IMR-90 (cell line): ENCODE data around the gene DIPK1A. TPM values are rescaled to one million over a fixed set of nuclear protein-coding genes. Genes with fewer than 3 reads are reported as not detected.

Source experiments
- ATAC-seq: fragments of 200-7000 bp; cut with Tn5 transposase; 2 replicates; pipeline ENCODE4 v1.9.1; 2020; ENCODE audit warnings: low read depth, mild to moderate bottlenecking, moderate library complexity
- BruUV-seq: library from RNA; stranded (reverse); fragments of 400-500 nt; replicated peaks from 2 replicates; lab custom pipeline; 2021; lab: Mats Ljungman, UMichigan
- CTCF ChIA-PET: fragments of 300-600 bp; formaldehyde crosslinking; extraction: SDS; loops from one replicate; lab custom pipeline; 2021; ENCODE audit warnings: antibody characterized with exemption; lab: Yijun Ruan, JAX
- POLR2A ChIA-PET: fragments of 300-600 bp; sonication (Branson Sonifier 250); formaldehyde crosslinking; loops from one replicate; lab custom pipeline; 2022; ENCODE audit warnings: antibody characterized with exemption; ENCODE audit not compliant: unreplicated experiment; lab: Charles Lee
- DNase-seq: peaks from one replicate; pipeline ENCODE4 v3.0.0; 2013
- H2AFZ ChIP-seq: replicated peaks from 2 replicates; pipeline ENCODE3; 2013; ENCODE audit warnings: low read length, mild to moderate bottlenecking; ENCODE audit not compliant: poor library complexity
- H2AK5ac ChIP-seq: 2 replicates; pipeline ENCODE4 v1.6.1; 2013; ENCODE audit warnings: low read depth, low read length, inconsistent platforms
- H2AK9ac ChIP-seq: replicated peaks from 2 replicates; pipeline ENCODE3; 2013; ENCODE audit warnings: mild to moderate bottlenecking, low read depth, low read length, moderate library complexity; ENCODE audit not compliant: poor library complexity
- H2BK120ac ChIP-seq: 2 replicates; pipeline ENCODE4 v1.6.1; 2013; ENCODE audit warnings: low read depth, low read length, inconsistent platforms
- H2BK15ac ChIP-seq: 3 replicates; pipeline ENCODE4 v1.6.1; 2013; ENCODE audit warnings: low read depth, low read length, inconsistent platforms
- H2BK20ac ChIP-seq: 2 replicates; pipeline ENCODE4 v1.6.1; 2013; ENCODE audit warnings: low read depth, mild to moderate bottlenecking, inconsistent platforms, low read length, moderate library complexity
- H2BK5ac ChIP-seq: 2 replicates; pipeline ENCODE4 v1.6.1; 2013; ENCODE audit warnings: mild to moderate bottlenecking, low read depth, low read length, inconsistent platforms; ENCODE audit not compliant: poor library complexity, severe bottlenecking
- H3K14ac ChIP-seq: replicated peaks from 2 replicates; pipeline ENCODE4 v1.6.1; 2013; ENCODE audit warnings: low read depth, low read length, inconsistent platforms
- H3K18ac ChIP-seq: 2 replicates; pipeline ENCODE4 v1.6.1; 2013; ENCODE audit warnings: low read depth, low read length, control low read depth
- H3K23ac ChIP-seq: 2 replicates; pipeline ENCODE4 v1.6.1; 2013; ENCODE audit warnings: low read depth, low read length, inconsistent platforms
- H3K27ac ChIP-seq: 2 replicates; pipeline ENCODE4 v1.5.1; 2013; ENCODE audit warnings: mild to moderate bottlenecking, control low read depth, low read length; ENCODE audit not compliant: insufficient read depth
- H3K27me3 ChIP-seq: 2 replicates; pipeline ENCODE4 v1.6.1; 2013; ENCODE audit warnings: low read length; ENCODE audit not compliant: control insufficient read depth, insufficient read depth
- H3K36me3 ChIP-seq: 2 replicates; pipeline ENCODE4 v1.6.1; 2013; ENCODE audit warnings: low read length, mixed read lengths; ENCODE audit not compliant: control insufficient read depth, insufficient read depth
- H3K4ac ChIP-seq: 2 replicates; pipeline ENCODE4 v1.6.1; 2013; ENCODE audit warnings: low read depth, low read length, inconsistent platforms
- H3K4me1 ChIP-seq: 2 replicates; pipeline ENCODE4 v1.6.1; 2013; ENCODE audit warnings: low read length, mixed read lengths; ENCODE audit not compliant: control insufficient read depth, insufficient read depth
- H3K4me2 ChIP-seq: 2 replicates; pipeline ENCODE4 v1.6.1; 2013; ENCODE audit warnings: low read depth, mild to moderate bottlenecking, control low read depth, low read length, moderate library complexity
- H3K4me3 ChIP-seq: 2 replicates; pipeline ENCODE4 v1.5.1; 2013; ENCODE audit warnings: low read depth, mild to moderate bottlenecking, control low read depth, low read length, moderate library complexity; ENCODE audit not compliant: insufficient read depth
- H3K56ac ChIP-seq: 2 replicates; pipeline ENCODE4 v1.6.1; 2013; ENCODE audit warnings: low read length, inconsistent platforms; ENCODE audit not compliant: insufficient read depth; ENCODE audit errors: extremely low read depth
- H3K79me1 ChIP-seq, 2 experiments: 2 replicates each; pipeline ENCODE4 v1.6.1; 2013; ENCODE audit warnings: low read length in 2 of 2, inconsistent platforms in 1 of 2, low read depth in 1 of 2
- H3K9ac ChIP-seq: 2 replicates; pipeline ENCODE4 v1.6.1; 2013; ENCODE audit warnings: low read depth, low read length, control low read depth
- H3K9me1 ChIP-seq: 2 replicates; pipeline ENCODE4 v1.6.1; 2013; ENCODE audit warnings: low read length, inconsistent platforms; ENCODE audit not compliant: insufficient read depth
- H3K9me3 ChIP-seq: 2 replicates; pipeline ENCODE4 v1.6.1; 2013; ENCODE audit warnings: low read length; ENCODE audit not compliant: control insufficient read depth, insufficient read depth
- H4K20me1 ChIP-seq: 2 replicates; pipeline ENCODE4 v1.6.1; 2013; ENCODE audit warnings: low read length, inconsistent platforms; ENCODE audit not compliant: insufficient read depth
- H4K5ac ChIP-seq: 2 replicates; pipeline ENCODE4 v1.6.1; 2013; ENCODE audit warnings: mild to moderate bottlenecking, low read depth, low read length, control low read depth
- H4K8ac ChIP-seq, 2 experiments: 2 replicates each; pipeline ENCODE4 v1.6.1; 2013; ENCODE audit warnings: low read depth in 2 of 2, low read length in 2 of 2, control low read depth in 1 of 2, inconsistent platforms in 1 of 2
- H4K91ac ChIP-seq: 2 replicates; pipeline ENCODE4 v1.6.1; 2013; ENCODE audit warnings: low read depth, low read length, inconsistent platforms; ENCODE audit not compliant: insufficient read depth
- BHLHE40 ChIP-seq: fragments of 150-350 bp; IDR thresholded peaks from 2 replicates; pipeline ENCODE4 v1.6.1; 2016; ENCODE audit warnings: mild to moderate bottlenecking, low read depth, low read length
- CEBPB ChIP-seq: IDR thresholded peaks from 2 replicates; pipeline ENCODE4 v1.6.1; 2012; ENCODE audit warnings: low read depth, low read length, improper control_type of control experiment
- CHD1 ChIP-seq: IDR thresholded peaks from 2 replicates; pipeline ENCODE4 v1.6.1; 2012; ENCODE audit warnings: low read depth, low read length, improper control_type of control experiment
- FOS ChIP-seq: fragments of 150-350 bp; IDR thresholded peaks from 2 replicates; pipeline ENCODE4 v1.6.1; 2016; ENCODE audit warnings: low read depth, low read length
- MAFK ChIP-seq: IDR thresholded peaks from 2 replicates; pipeline ENCODE4 v1.6.1; 2012; ENCODE audit warnings: low read depth, low read length, improper control_type of control experiment
- MAZ ChIP-seq: IDR thresholded peaks from 2 replicates; pipeline ENCODE4 v1.6.1; 2012; ENCODE audit warnings: low read depth, mild to moderate bottlenecking, low read length, improper control_type of control experiment, moderate library complexity, borderline replicate concordance
- MXI1 ChIP-seq: IDR thresholded peaks from 2 replicates; pipeline ENCODE4 v1.6.1; 2012; ENCODE audit warnings: low read depth, mild to moderate bottlenecking, low read length, moderate library complexity, borderline replicate concordance
- NFE2L2 ChIP-seq: fragments of 150-350 bp; IDR thresholded peaks from 2 replicates; pipeline ENCODE4 v1.6.1; 2016; ENCODE audit warnings: low read depth, mild to moderate bottlenecking, low read length
- POLR2A ChIP-seq: IDR thresholded peaks from 2 replicates; pipeline ENCODE4 v1.6.1; 2012; ENCODE audit warnings: mild to moderate bottlenecking, low read depth, low read length
- RAD21 ChIP-seq: IDR thresholded peaks from 2 replicates; pipeline ENCODE4 v1.6.1; 2012; ENCODE audit warnings: low read length, improper control_type of control experiment
- RCOR1 ChIP-seq: IDR thresholded peaks from 2 replicates; pipeline ENCODE4 v1.6.1; 2012; ENCODE audit warnings: mild to moderate bottlenecking, low read length, improper control_type of control experiment; ENCODE audit not compliant: insufficient replicate concordance
- RFX5 ChIP-seq: IDR thresholded peaks from 2 replicates; pipeline ENCODE4 v1.8.0; 2012; ENCODE audit warnings: low read depth, mild to moderate bottlenecking, low read length, moderate library complexity
- SMC3 ChIP-seq: fragments of 150-350 bp; IDR thresholded peaks from 2 replicates; pipeline ENCODE4 v1.6.1; 2016; ENCODE audit warnings: low read depth, mild to moderate bottlenecking, antibody characterized with exemption, low read length, moderate library complexity
- WGBS, 2 experiments: methylation state at CpG; one replicate each; pipeline versions ENCODE4 v1.1.5 to v1.1.7; 2013; ENCODE audit warnings: missing lambda C conversion rate in 2 of 2; ENCODE audit not compliant: insufficient read length in 1 of 2; ENCODE audit errors: extremely low coverage in 2 of 2; 5-methylcytosine and 5-hydroxymethylcytosine counted together
- dilution Hi-C: fragments of 300-500 bp; cut with HindIII; formaldehyde crosslinking; loops from one replicate; pipeline ENCODE4 v1.14.3; 2018; ENCODE audit warnings: low sequenced_read_pairs; ENCODE audit not compliant: unreplicated experiment
- in situ Hi-C: fragments of 300-500 bp; cut with MboI; formaldehyde crosslinking; loops from 3 replicates; pipeline ENCODE4 v1.14.3; 2019; ENCODE audit warnings: low sequenced_read_pairs, inconsistent platforms, mixed read lengths
- intact Hi-C: fragments of 100-400 bp; cut with micrococcal nuclease; formaldehyde crosslinking; loops from 2 replicates; pipeline ENCODE4 v1.10.0; 2022
- polyA plus RNA-seq, 3 experiments: library from polyadenylated mRNA; depleted of rRNA; stranded (reverse); fragments of >200 nt; gene quantifications; 2 replicates each; pipeline ENCODE4 v1.2.3, GENCODE V29; 2012; ENCODE audit warnings: low replicate concordance in 1 of 3
- total RNA-seq: library from RNA; depleted of rRNA; stranded (reverse); fragments of >200 nt; gene quantifications from 2 replicates; pipeline ENCODE4 v1.2.3, GENCODE V29; 2012
- TF ChIP-seq, protein P1 (sequence below): fragments of 150-350 bp; IDR thresholded peaks from 2 replicates; pipeline ENCODE4 v1.6.1; 2017; ENCODE audit warnings: mild to moderate bottlenecking, antibody characterized with exemption, low read length, low read depth
- TF ChIP-seq, protein P2 (sequence below): conservative IDR thresholded peaks from 2 replicates; pipeline ENCODE4 v1.5.1; 2012; ENCODE audit warnings: mild to moderate bottlenecking, low read depth, low read length, improper control_type of control experiment
- TF ChIP-seq, protein P3 (sequence below): fragments of 150-350 bp; IDR thresholded peaks from 2 replicates; pipeline ENCODE4 v1.6.1; 2016; ENCODE audit warnings: low read depth, mild to moderate bottlenecking, low read length, moderate library complexity, borderline replicate concordance

Gene DIPK1A
- total and polyA plus RNA-seq, 2 of the 4 experiments (the other 2 are of a cell fraction): 4.7 to 5.7 TPM

DNA sequence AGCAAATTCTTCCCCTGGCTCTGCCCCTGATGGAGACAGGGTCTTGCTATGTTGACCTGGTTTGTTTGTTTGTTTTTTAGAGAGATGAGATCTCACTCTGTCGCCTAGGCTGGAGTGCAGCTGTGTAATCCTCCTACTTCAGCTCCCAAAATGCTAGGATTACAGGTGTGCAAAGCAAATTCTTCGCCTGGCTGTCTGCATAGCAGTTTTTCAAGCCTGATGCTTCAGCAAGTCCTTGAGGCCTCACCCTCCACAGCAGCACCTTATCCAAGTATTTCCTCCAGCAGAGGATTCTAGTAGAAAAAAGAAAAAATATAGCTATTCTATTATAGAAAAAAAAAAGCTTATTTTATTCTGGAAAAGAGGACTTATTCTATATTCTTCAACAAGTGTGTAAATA, 144.5 kb downstream of the DIPK1A start:
- WGBS, 2 experiments: no CpG with 5 or more reads among the region's 2 CpGs
- ChIA-PET POLR2A (no interaction called here), CTCF (interaction anchor here (0.6 kb wide), 1 partner anchor 68 kb away, joined by 4 read pairs; no protein-coding TSS in a partner anchor)
- no peak overlapping the region for H3K23ac ChIP-seq
- H3K4me3 ChIP-seq: no peak overlapping the region
- H3K27me3 ChIP-seq: no peaks in the 10 kb centered on the region
- H4K20me1 ChIP-seq: no peaks in the 10 kb centered on the region
- no peak overlapping the region; a peak in 1 of 4 replicates for H4K8ac ChIP-seq
- no peak overlapping the region for H2AFZ ChIP-seq
- no peak overlapping the region for H3K4ac ChIP-seq
- 0 out of 2 replicates have a peak overlapping the region, but pooled peaks have one; percentile 4 for H3K14ac ChIP-seq
- H3K4me2 ChIP-seq: no peak overlapping the region
- H3K9me1 ChIP-seq: no peaks in the 10 kb centered on the region
- intact Hi-C loops (no loop called here), in situ Hi-C loops (no loop called here), dilution Hi-C loops (no loop called here)
- no peak for TF ChIP-seq CEBPB
- TF ChIP-seq, protein P1, sequence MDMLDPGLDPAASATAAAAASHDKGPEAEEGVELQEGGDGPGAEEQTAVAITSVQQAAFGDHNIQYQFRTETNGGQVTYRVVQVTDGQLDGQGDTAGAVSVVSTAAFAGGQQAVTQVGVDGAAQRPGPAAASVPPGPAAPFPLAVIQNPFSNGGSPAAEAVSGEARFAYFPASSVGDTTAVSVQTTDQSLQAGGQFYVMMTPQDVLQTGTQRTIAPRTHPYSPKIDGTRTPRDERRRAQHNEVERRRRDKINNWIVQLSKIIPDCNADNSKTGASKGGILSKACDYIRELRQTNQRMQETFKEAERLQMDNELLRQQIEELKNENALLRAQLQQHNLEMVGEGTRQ: no peak
- TF ChIP-seq, protein P2, sequence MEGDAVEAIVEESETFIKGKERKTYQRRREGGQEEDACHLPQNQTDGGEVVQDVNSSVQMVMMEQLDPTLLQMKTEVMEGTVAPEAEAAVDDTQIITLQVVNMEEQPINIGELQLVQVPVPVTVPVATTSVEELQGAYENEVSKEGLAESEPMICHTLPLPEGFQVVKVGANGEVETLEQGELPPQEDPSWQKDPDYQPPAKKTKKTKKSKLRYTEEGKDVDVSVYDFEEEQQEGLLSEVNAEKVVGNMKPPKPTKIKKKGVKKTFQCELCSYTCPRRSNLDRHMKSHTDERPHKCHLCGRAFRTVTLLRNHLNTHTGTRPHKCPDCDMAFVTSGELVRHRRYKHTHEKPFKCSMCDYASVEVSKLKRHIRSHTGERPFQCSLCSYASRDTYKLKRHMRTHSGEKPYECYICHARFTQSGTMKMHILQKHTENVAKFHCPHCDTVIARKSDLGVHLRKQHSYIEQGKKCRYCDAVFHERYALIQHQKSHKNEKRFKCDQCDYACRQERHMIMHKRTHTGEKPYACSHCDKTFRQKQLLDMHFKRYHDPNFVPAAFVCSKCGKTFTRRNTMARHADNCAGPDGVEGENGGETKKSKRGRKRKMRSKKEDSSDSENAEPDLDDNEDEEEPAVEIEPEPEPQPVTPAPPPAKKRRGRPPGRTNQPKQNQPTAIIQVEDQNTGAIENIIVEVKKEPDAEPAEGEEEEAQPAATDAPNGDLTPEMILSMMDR: no peak
- TF ChIP-seq NFE2L2: no peak
- no peak for TF ChIP-seq MAFK
- TF ChIP-seq RAD21: no peak
- TF ChIP-seq POLR2A: no peak
- no peak for TF ChIP-seq MXI1
- TF ChIP-seq RFX5: no peak
- no peak for TF ChIP-seq BHLHE40
- no peak for TF ChIP-seq SMC3
- no peak for TF ChIP-seq RCOR1
- TF ChIP-seq MAZ: no peak
- TF ChIP-seq FOS: no peak
- TF ChIP-seq CHD1: no peak
- TF ChIP-seq, protein P3, sequence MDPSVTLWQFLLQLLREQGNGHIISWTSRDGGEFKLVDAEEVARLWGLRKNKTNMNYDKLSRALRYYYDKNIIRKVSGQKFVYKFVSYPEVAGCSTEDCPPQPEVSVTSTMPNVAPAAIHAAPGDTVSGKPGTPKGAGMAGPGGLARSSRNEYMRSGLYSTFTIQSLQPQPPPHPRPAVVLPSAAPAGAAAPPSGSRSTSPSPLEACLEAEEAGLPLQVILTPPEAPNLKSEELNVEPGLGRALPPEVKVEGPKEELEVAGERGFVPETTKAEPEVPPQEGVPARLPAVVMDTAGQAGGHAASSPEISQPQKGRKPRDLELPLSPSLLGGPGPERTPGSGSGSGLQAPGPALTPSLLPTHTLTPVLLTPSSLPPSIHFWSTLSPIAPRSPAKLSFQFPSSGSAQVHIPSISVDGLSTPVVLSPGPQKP: no peak
- no peak overlapping the region for H2AK5ac ChIP-seq
- no peak overlapping the region for H4K91ac ChIP-seq
- H2BK5ac ChIP-seq: no peak overlapping the region
- no peak overlapping the region for H4K5ac ChIP-seq
- no peak overlapping the region for H2BK15ac ChIP-seq
- no peaks in the 10 kb centered on the region for H3K36me3 ChIP-seq
- H2BK20ac ChIP-seq: no peak overlapping the region; the same call in 1 of the 2 replicates
- H3K9me3 ChIP-seq: no peaks in the 10 kb centered on the region
- DNase-seq: no peak
- no peak for ATAC-seq
- peaks cover 2% of the 10 kb centered on the region; the same call in 1 of the 2 replicates for H3K4me1 ChIP-seq
- 0 out of 2 replicates have a peak overlapping the region, but pooled peaks have one; percentile 4 for H2BK120ac ChIP-seq
- no peak overlapping the region for H3K56ac ChIP-seq
- H2AK9ac ChIP-seq: no peak overlapping the region
- BruUV-seq: no TSS peak
- H3K27ac ChIP-seq: no peak overlapping the region
- H3K18ac ChIP-seq: no peak overlapping the region
- H3K79me1 ChIP-seq: no peaks in the 10 kb centered on the region
- no peak overlapping the region for H3K9ac ChIP-seq
